SU-DHL-6 (cell line): ENCODE results near the gene FRA10AC1.

Experiments
- H2AFZ ChIP-seq: fragments of 200-600 bp; sonication (generic); 2 replicates; pipeline ENCODE4 v1.6.1; 2014; ENCODE audit warnings: low read depth, mild to moderate bottlenecking, moderate library complexity, mixed read lengths, antibody characterized with exemption, low read length; ENCODE audit not compliant: severe bottlenecking
- H3F3A ChIP-seq: fragments of 200-600 bp; shearing (Covaris generic); 2 replicates; pipeline ENCODE4 v1.6.0; 2016; ENCODE audit warnings: antibody characterized with exemption, mild to moderate bottlenecking; ENCODE audit not compliant: insufficient read depth
- H3K27ac ChIP-seq: fragments of 200-600 bp; sonication (generic); 2 replicates; pipeline ENCODE4 v1.5.1; 2016; ENCODE audit warnings: low read depth, mild to moderate bottlenecking, low read length, moderate library complexity, mixed read lengths
- H3K27me3 ChIP-seq: fragments of 200-600 bp; sonication (generic), shearing (Covaris generic); 2 replicates; pipeline ENCODE4 v1.6.0; 2014; ENCODE audit warnings: mild to moderate bottlenecking, low read length
- H3K36me3 ChIP-seq: fragments of 200-600 bp; sonication (generic); 2 replicates; pipeline ENCODE4 v1.6.1; 2014; ENCODE audit warnings: mild to moderate bottlenecking, low read length, mixed read lengths
- H3K4me2 ChIP-seq: fragments of 300-600, 200-600 bp; shearing (Covaris generic), sonication (generic); 2 replicates; pipeline ENCODE4 v1.6.0; 2014; ENCODE audit warnings: low read length, low read depth, mild to moderate bottlenecking; ENCODE audit not compliant: poor library complexity, severe bottlenecking
- H3K4me3 ChIP-seq: fragments of 200-600 bp; sonication (generic); 2 replicates; pipeline ENCODE4 v1.5.1; 2014; ENCODE audit warnings: antibody characterized with exemption, low read length, mild to moderate bottlenecking, mixed read lengths; ENCODE audit not compliant: insufficient read depth, poor library complexity, severe bottlenecking
- H3K79me2 ChIP-seq: fragments of 200-600 bp; sonication (generic); 2 replicates; pipeline ENCODE4 v1.6.1; 2014; ENCODE audit warnings: mild to moderate bottlenecking, low read length, moderate library complexity; ENCODE audit not compliant: insufficient read depth
- H3K9ac ChIP-seq: fragments of 200-600 bp; sonication (generic); 2 replicates; pipeline ENCODE4 v1.7.0; 2014; ENCODE audit warnings: mild to moderate bottlenecking, low read length
- H3K9me2 ChIP-seq: fragments of 200-600 bp; sonication (generic); replicated peaks from 2 replicates; pipeline ENCODE4 v1.6.1; 2014; ENCODE audit warnings: low read length; ENCODE audit not compliant: insufficient read depth
- H3K9me3 ChIP-seq: fragments of 200-600 bp; sonication (generic); 2 replicates; pipeline ENCODE4 v1.6.1; 2014; ENCODE audit warnings: low read length, mixed read lengths; ENCODE audit not compliant: insufficient read depth
- H4K20me1 ChIP-seq: fragments of 200-600 bp; sonication (generic); 2 replicates; pipeline ENCODE4 v1.6.1; 2014; ENCODE audit warnings: low read depth, mild to moderate bottlenecking, antibody characterized with exemption, low read length, moderate library complexity, mixed read lengths
- CTCF ChIP-seq: fragments of 200-600 bp; sonication (generic); IDR thresholded peaks from one replicate; pipeline ENCODE4 v1.5.1; 2017; ENCODE audit warnings: antibody characterized with exemption, mild to moderate bottlenecking, low read length, moderate library complexity; ENCODE audit not compliant: insufficient read depth, poor library complexity, severe bottlenecking
- EZH2phosphoT487 ChIP-seq: fragments of 200-600 bp; sonication (generic), shearing (Covaris generic); conservative IDR thresholded peaks from 2 replicates; pipeline ENCODE4 v1.6.1; 2018; ENCODE audit warnings: mild to moderate bottlenecking, antibody characterized with exemption, low read length, moderate library complexity, mixed read lengths

FRA10AC1 gene

GRCh38 chr10:93718937-93719725 is 16.7 kb upstream of the FRA10AC1 start:
- Histone ChIP-seq H3K36me3 (no peaks in the 10 kb centered on the region), H3K9me2 (no peaks in the 10 kb centered on the region), H3K4me3 (no peak overlapping the region), H3K9me3 (no peaks in the 10 kb centered on the region), H3K79me2 (no peaks in the 10 kb centered on the region), H3K9ac (no peak overlapping the region), H2AFZ (no peak overlapping the region), H4K20me1 (no peaks in the 10 kb centered on the region), H3K27me3 (no peaks in the 10 kb centered on the region), H3K27ac (no peak overlapping the region), H3K4me2 (no peak overlapping the region), H3F3A (no peaks in the 10 kb centered on the region)
- TF ChIP-seq EZH2phosphoT487 = no peak
- TF ChIP-seq CTCF = no peak

GRCh38 chr10:93716766-93717165 is 14.4 kb upstream of the FRA10AC1 start:
- no peak overlapping the region for H3K27ac ChIP-seq
- no peaks in the 10 kb centered on the region for H4K20me1 ChIP-seq
- H3K9me3 ChIP-seq = no peaks in the 10 kb centered on the region
- no peaks in the 10 kb centered on the region for H3F3A ChIP-seq
- TF ChIP-seq CTCF (no peak), EZH2phosphoT487 (no peak)
- no peak overlapping the region for H3K4me3 ChIP-seq
- no peak overlapping the region for H3K4me2 ChIP-seq
- H3K36me3 ChIP-seq = no peaks in the 10 kb centered on the region
- H3K9ac ChIP-seq = no peak overlapping the region
- no peaks in the 10 kb centered on the region for H3K27me3 ChIP-seq
- no peaks in the 10 kb centered on the region for H3K79me2 ChIP-seq
- H3K9me2 ChIP-seq = no peaks in the 10 kb centered on the region
- H2AFZ ChIP-seq = no peak overlapping the region

GRCh38 chr10:93715345-93715744 is 13.0 kb upstream of the FRA10AC1 start:
- H3K79me2 ChIP-seq = no peaks in the 10 kb centered on the region
- no peak overlapping the region for H3K4me3 ChIP-seq
- H3K27ac ChIP-seq = no peak overlapping the region
- H3K4me2 ChIP-seq = no peak overlapping the region
- no peaks in the 10 kb centered on the region for H3F3A ChIP-seq
- H3K9me2 ChIP-seq = no peaks in the 10 kb centered on the region
- no peak overlapping the region for H2AFZ ChIP-seq
- TF ChIP-seq EZH2phosphoT487 (no peak), CTCF (no peak)
- H3K9ac ChIP-seq = no peak overlapping the region
- no peaks in the 10 kb centered on the region for H3K9me3 ChIP-seq
- H3K36me3 ChIP-seq = no peaks in the 10 kb centered on the region
- H3K27me3 ChIP-seq = no peaks in the 10 kb centered on the region
- no peaks in the 10 kb centered on the region for H4K20me1 ChIP-seq
